Thyroid gland (tissue), 4 donors: ENCODE data around the gene ROS1.

Source experiments
- POLR2A ChIP-seq, 2 donors: fragments of 450-650 bp; IDR thresholded peaks; one replicate each; pipeline ENCODE4 v1.6.1; 2017; ENCODE audit warnings: antibody characterized with exemption in 2 of 2, mild to moderate bottlenecking in 2 of 2, moderate library complexity in 1 of 2
- TF ChIP-seq, protein P1 (sequence below), 6 experiments: fragments of 200-600 bp in 3 of 6; fragments of 450-650 bp in 3 of 6; sonication (generic) in 3 of 6; IDR thresholded peaks; one replicate each; pipeline ENCODE4 v1.5.1; 2016 to 2019; ENCODE audit warnings: antibody characterized with exemption in 6 of 6, mild to moderate bottlenecking in 2 of 6, inconsistent platforms in 1 of 6, moderate library complexity in 1 of 6

DNA sequence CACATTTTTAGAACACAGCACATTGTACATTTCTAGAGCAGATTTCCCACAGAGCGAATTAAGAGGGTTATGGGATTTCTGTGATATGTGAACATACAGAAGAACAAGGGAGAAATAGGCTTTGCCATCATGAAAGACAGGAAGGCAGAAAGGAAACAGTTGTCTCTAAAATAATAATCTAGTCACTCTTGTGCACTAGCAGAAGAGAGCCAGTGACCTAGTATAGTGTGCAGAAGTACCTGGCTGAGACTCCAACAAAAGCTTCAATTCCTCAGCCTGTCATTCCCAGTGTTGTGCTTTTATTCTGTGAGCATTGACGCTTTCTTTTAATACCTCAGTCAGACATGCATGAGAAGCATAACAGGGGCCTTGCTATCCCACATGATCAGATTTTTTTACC lies 39.0 kb upstream of the ROS1 start:
- TF ChIP-seq, protein P1, sequence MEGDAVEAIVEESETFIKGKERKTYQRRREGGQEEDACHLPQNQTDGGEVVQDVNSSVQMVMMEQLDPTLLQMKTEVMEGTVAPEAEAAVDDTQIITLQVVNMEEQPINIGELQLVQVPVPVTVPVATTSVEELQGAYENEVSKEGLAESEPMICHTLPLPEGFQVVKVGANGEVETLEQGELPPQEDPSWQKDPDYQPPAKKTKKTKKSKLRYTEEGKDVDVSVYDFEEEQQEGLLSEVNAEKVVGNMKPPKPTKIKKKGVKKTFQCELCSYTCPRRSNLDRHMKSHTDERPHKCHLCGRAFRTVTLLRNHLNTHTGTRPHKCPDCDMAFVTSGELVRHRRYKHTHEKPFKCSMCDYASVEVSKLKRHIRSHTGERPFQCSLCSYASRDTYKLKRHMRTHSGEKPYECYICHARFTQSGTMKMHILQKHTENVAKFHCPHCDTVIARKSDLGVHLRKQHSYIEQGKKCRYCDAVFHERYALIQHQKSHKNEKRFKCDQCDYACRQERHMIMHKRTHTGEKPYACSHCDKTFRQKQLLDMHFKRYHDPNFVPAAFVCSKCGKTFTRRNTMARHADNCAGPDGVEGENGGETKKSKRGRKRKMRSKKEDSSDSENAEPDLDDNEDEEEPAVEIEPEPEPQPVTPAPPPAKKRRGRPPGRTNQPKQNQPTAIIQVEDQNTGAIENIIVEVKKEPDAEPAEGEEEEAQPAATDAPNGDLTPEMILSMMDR (IDR thresholded peaks at IDR 0.05) = no peak
- TF ChIP-seq POLR2A (IDR thresholded peaks at IDR 0.05) = no peak
